Measurements from ENCODE around the gene BDH1. TPM values are rescaled to one million over a fixed set of nuclear protein-coding genes. Genes with fewer than 3 reads are reported as not detected.

Gene BDH1
- total and polyA plus RNA-seq, 2 of the 8 experiments (the other 6 are each of a cell fraction or from before 2014, with no cell fraction given): 27.2 to 28.1 TPM

GRCh38 chr3:197533927-197534725, 21.6 kb downstream of the BDH1 start:
- Histone ChIP-seq H3K23me2 (ENCODE audit: low read depth, low read length) (no peaks in the 10 kb centered on the region), H4K91ac (replicated peaks; ENCODE audit: insufficient read length, low read length) (no peak overlapping the region), H4K20me1 (replicated peaks in 1 of 2; ENCODE audit: control insufficient read depth in 1 of 2, insufficient read depth in 2 of 2, low read length in 2 of 2) (no peaks in the 10 kb centered on the region), H3K14ac (ENCODE audit: insufficient read length) (no peak overlapping the region), H2AFZ (ENCODE audit: low read length) (no peak overlapping the region), H3K27ac (ENCODE audit: low read depth, low read length) (no peak overlapping the region), H2BK12ac (ENCODE audit: low read depth, low read length) (no peak overlapping the region), H2BK20ac (ENCODE audit: low read length) (no peak overlapping the region), H2BK5ac (ENCODE audit: low read depth, low read length) (no peak overlapping the region), H3K27me3 (replicated peaks in 1 of 4; ENCODE audit: control insufficient read depth in 3 of 4, extremely low read depth in 1 of 4, insufficient read depth in 3 of 4, low read length in 3 of 4) (no peaks in the 10 kb centered on the region), H2BK15ac (ENCODE audit: low read length) (no peak overlapping the region), H3K79me1 (ENCODE audit: low read depth, low read length) (no peaks in the 10 kb centered on the region), H3K9ac (replicated peaks in 1 of 4; ENCODE audit: extremely low read depth in 1 of 4, low read depth in 3 of 4, low read length in 3 of 4) (no peak overlapping the region), H3K79me2 (ENCODE audit: control insufficient read depth in 1 of 2, insufficient read depth in 2 of 2, low read length in 2 of 2) (no peaks in the 10 kb centered on the region), H3K4me1 (replicated peaks in 1 of 4; ENCODE audit: control insufficient read depth in 3 of 4, insufficient read depth in 4 of 4, low read length in 3 of 4) (no peaks in the 10 kb centered on the region), H4K5ac (ENCODE audit: insufficient read length, low read depth, low read length) (no peak overlapping the region), H2AK5ac (ENCODE audit: low read depth, low read length) (no peak overlapping the region), H4K8ac (ENCODE audit: extremely low read depth, insufficient read depth, low read length) (no peak overlapping the region), H3K4ac (replicated peaks; ENCODE audit: insufficient read length, low read depth, low read length) (no peak overlapping the region), H3K56ac (replicated peaks; ENCODE audit: insufficient read length, low read depth, low read length) (no peak overlapping the region), H2BK120ac (replicated peaks; ENCODE audit: low read depth, low read length) (no peak overlapping the region), H3K18ac (ENCODE audit: extremely low read depth, low read length) (no peak overlapping the region), H3K4me3 (ENCODE audit: extremely low read depth in 1 of 4, insufficient read depth in 2 of 4, low read depth in 3 of 4, low read length in 4 of 4) (no peak overlapping the region), H3K4me2 (ENCODE audit: insufficient read depth in 1 of 2, low read depth in 2 of 2, low read length in 2 of 2) (no peak overlapping the region), H3K23ac (ENCODE audit: insufficient read length) (no peak overlapping the region), H3K9me3 (ENCODE audit: insufficient read depth in 2 of 2, low read depth in 1 of 2, low read length in 1 of 2) (no peaks in the 10 kb centered on the region), H3K36me3 (ENCODE audit: control insufficient read depth in 2 of 4, insufficient read depth in 4 of 4, low read length in 3 of 4) (peaks cover 0 to 13% (median 1%) of the 10 kb centered on the region in 4 experiments; a peak in 3 of 8 replicates)
- ChIA-PET CTCF (ENCODE audit: partially characterized antibody) (interaction anchor here (2.1 kb wide), 1 partner anchor 20 kb away, joined by 7 read pairs; no protein-coding TSS in a partner anchor), POLR2A (ENCODE audit: partially characterized antibody) (interaction anchor here (1.6 kb wide), 1 partner anchor 8 kb away, joined by 5 read pairs; no protein-coding TSS in a partner anchor)
- DNase-seq (ENCODE audit: low read depth in 1 of 2, low spot score in 2 of 2) (no peak), FAIRE-seq (no peak)
- 92% methylated on average over 6 of the region's 6 CpGs; no CpG with 5 or more reads in 1 of the 2 experiments for WGBS, 2 experiments (ENCODE audit: extremely low coverage in 1 of 2, insufficient coverage in 1 of 2, insufficient read length in 1 of 2, insufficient replicate concordance in 2 of 2, low coverage in 1 of 2, low lambda C conversion rate in 2 of 2, missing lambda C conversion rate in 1 of 2)
- TF ChIP-seq SRF (IDR thresholded peaks at IDR 0.05; ENCODE audit: low read depth, low read length) (no peak), SIRT6 (IDR thresholded peaks at IDR 0.05; ENCODE audit: low read length) (no peak), ASH2L (IDR thresholded peaks at IDR 0.05; ENCODE audit: low read length) (no peak), SUZ12 (IDR thresholded peaks at IDR 0.05; ENCODE audit: low read length) (no peak), CBX8 (IDR thresholded peaks at IDR 0.05; ENCODE audit: borderline replicate concordance, low read depth, low read length) (no peak), GTF2F1 (IDR thresholded peaks at IDR 0.05; ENCODE audit: borderline replicate concordance, low read depth, low read length) (no peak), CBX5 (IDR thresholded peaks at IDR 0.05; ENCODE audit: low read depth, low read length) (no peak), CTBP2 (IDR thresholded peaks at IDR 0.05; ENCODE audit: borderline replicate concordance, insufficient read depth, insufficient read length, low read length) (no peak), GABPA (IDR thresholded peaks at IDR 0.05; ENCODE audit: borderline replicate concordance, insufficient read depth, low read length) (no peak), SIX5 (IDR thresholded peaks at IDR 0.05; ENCODE audit: low read depth, low read length) (no peak), PHF8 (conservative IDR thresholded peaks at IDR 0.05; ENCODE audit: low read depth, low read length) (no peak), KDM5A (IDR thresholded peaks at IDR 0.05; ENCODE audit: low read length) (no peak), FOSL1 (IDR thresholded peaks at IDR 0.05; ENCODE audit: insufficient read depth, low read depth, low read length) (no peak)
